ENCODE measurements around the gene ACBD4. TPM values are rescaled to one million over a fixed set of nuclear protein-coding genes. Genes with fewer than 3 reads are reported as not detected.
A peak's percentile ranks its signal among the peaks of the same experiment; 100 is the strongest.

Gene ACBD4
- polyA plus RNA-seq, 1 of the 3 experiments (the other 2 are of a cell fraction), result 15.8 TPM

GRCh38 chr17:45086865-45087503, 48.5 kb upstream of the ACBD4 start (continued):
- TF ChIP-seq CTCF (IDR thresholded peaks at IDR 0.05), result no peak
- no peak for TF ChIP-seq FOXJ3 (CRISPR knock-in tag; IDR thresholded peaks at IDR 0.05)
- TF ChIP-seq NRF1 (IDR thresholded peaks at IDR 0.05; ENCODE audit: low read depth, low read length), result no peak
- no peak for TF ChIP-seq SIN3A (IDR thresholded peaks at IDR 0.05; ENCODE audit: borderline replicate concordance, low read depth, low read length)
- TF ChIP-seq ZBTB33 (IDR thresholded peaks at IDR 0.05; ENCODE audit: borderline replicate concordance, low read depth), result no peak

- Histone ChIP-seq H2AFZ (ENCODE audit: low read depth) (no peak overlapping the region), H3K9me2 (no peaks in the 10 kb centered on the region), H3F3A (replicated peaks; ENCODE audit: insufficient read depth) (peaks cover 35% of the 10 kb centered on the region), H3K9ac (no peak overlapping the region), H3K4me3 (ENCODE audit: low read depth in 2 of 2, low read length in 1 of 2) (no peak overlapping the region), H3K9me3 (no peaks in the 10 kb centered on the region), H4K20me1 (ENCODE audit: insufficient read depth) (no peaks in the 10 kb centered on the region), H3K27ac (ENCODE audit: low read depth in 2 of 2, low read length in 1 of 2) (peak overlapping the region in 1 of 2 experiments; percentile 37; a peak in 1 of 4 replicates), H3K79me2 (ENCODE audit: insufficient read depth) (peaks cover 37% of the 10 kb centered on the region), H3K4me1 (ENCODE audit: control insufficient read depth in 1 of 2, insufficient read depth in 2 of 2, low read depth in 1 of 2, low read length in 1 of 2) (no peaks in the 10 kb centered on the region; a peak in 1 of 4 replicates), H3K4me2 (0 out of 2 replicates have a peak overlapping the region, but pooled peaks have one; percentile 3), H3K36me3 (replicated peaks in 1 of 2; ENCODE audit: control insufficient read depth in 1 of 2, insufficient read depth in 2 of 2, low read length in 1 of 2) (peaks cover 42 to 61% of the 10 kb centered on the region in 2 experiments), H3K27me3 (ENCODE audit: insufficient read depth) (no peaks in the 10 kb centered on the region)
- TF ChIP-seq FOXM1 (IDR thresholded peaks at IDR 0.05; ENCODE audit: low read depth) (no peak), CTCF (IDR thresholded peaks at IDR 0.05) (no peak), IRF3 (IDR thresholded peaks at IDR 0.05; ENCODE audit: low read depth, low read length) (no peak), TEAD4 (IDR thresholded peaks at IDR 0.05; ENCODE audit: borderline replicate concordance, insufficient read depth) (no peak), TAF1 (IDR thresholded peaks at IDR 0.05; ENCODE audit: borderline replicate concordance, low read depth, low read length) (no peak), FOSL2 (IDR thresholded peaks at IDR 0.05; ENCODE audit: borderline replicate concordance, low read depth) (no peak), TCF12 (IDR thresholded peaks at IDR 0.05) (no peak), GATA2 (CRISPR knock-in tag; IDR thresholded peaks at IDR 0.05) (no peak), ZBTB33 (IDR thresholded peaks at IDR 0.05; ENCODE audit: borderline replicate concordance, low read depth) (no peak), JUND (IDR thresholded peaks at IDR 0.05) (no peak)
- POLR2A ChIA-PET, result no interaction called here
- WGBS (ENCODE audit: low lambda C conversion rate), result 85% methylated on average over 3 of the region's 3 CpGs
- no peak for DNase-seq
- CTCF ChIA-PET, result interaction anchor here (0.8 to 14.8 kb wide), 6 partner anchors 9 to 167 kb away, joined by 3 to 194 read pairs (median 8); partner anchors contain the start of genes ACBD4 and PLCD3
Observed at GRCh38 chr17:45087504-45087975, 47.9 kb upstream of the ACBD4 start.

All from SK-N-SH (cell line).